ENCODE data around the gene ADGRG3.

The ADGRG3 gene

DNA sequence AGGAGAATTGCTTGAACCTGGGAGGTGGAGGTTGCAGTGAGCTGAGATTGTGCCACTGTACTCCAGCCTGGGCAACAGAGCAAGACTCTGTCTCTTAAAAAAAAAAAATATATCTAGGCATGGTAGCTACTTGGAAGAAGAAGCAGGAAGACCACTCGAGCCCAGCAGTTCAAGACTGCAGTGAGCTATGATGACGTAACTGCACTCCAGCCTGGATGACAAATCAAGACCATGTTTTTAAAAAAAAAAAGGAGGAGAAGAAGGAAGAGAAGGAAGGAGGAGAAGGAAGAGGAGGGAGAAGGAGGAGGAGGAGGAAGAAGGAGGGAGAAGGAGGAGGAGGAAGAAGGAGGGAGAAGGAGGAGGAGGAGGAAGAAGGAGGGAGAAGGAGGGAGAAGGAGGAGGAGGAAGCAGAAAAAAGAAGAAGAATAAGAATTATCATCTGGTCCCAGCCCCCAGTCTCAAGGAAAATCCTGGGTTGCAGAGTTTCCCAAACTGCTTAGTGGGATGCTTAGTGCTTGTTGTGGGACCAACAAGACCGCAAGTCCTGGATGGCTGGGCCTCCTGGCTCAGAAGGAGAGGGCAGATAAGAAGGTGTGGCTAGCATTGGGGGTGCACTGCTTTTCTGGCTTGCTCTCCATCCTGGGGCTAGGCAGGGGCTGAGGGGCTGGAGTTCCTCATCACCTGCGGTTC lies 22.8 kb downstream of the ADGRG3 start:
- no peak overlapping the region for H3K4me3 ChIP-seq (replicated peaks; ENCODE audit: insufficient read depth, low read length)
- no peaks in the 10 kb centered on the region for H3K27me3 ChIP-seq (ENCODE audit: insufficient read depth, poor library complexity, severe bottlenecking)
- peak overlapping the region; percentile 78 for H3K27ac ChIP-seq (replicated peaks)
- DNase-seq (ENCODE audit: low read depth in 1 of 2, low spot score in 1 of 2), result peak; percentile 28 to 85
- TF ChIP-seq, protein P1, sequence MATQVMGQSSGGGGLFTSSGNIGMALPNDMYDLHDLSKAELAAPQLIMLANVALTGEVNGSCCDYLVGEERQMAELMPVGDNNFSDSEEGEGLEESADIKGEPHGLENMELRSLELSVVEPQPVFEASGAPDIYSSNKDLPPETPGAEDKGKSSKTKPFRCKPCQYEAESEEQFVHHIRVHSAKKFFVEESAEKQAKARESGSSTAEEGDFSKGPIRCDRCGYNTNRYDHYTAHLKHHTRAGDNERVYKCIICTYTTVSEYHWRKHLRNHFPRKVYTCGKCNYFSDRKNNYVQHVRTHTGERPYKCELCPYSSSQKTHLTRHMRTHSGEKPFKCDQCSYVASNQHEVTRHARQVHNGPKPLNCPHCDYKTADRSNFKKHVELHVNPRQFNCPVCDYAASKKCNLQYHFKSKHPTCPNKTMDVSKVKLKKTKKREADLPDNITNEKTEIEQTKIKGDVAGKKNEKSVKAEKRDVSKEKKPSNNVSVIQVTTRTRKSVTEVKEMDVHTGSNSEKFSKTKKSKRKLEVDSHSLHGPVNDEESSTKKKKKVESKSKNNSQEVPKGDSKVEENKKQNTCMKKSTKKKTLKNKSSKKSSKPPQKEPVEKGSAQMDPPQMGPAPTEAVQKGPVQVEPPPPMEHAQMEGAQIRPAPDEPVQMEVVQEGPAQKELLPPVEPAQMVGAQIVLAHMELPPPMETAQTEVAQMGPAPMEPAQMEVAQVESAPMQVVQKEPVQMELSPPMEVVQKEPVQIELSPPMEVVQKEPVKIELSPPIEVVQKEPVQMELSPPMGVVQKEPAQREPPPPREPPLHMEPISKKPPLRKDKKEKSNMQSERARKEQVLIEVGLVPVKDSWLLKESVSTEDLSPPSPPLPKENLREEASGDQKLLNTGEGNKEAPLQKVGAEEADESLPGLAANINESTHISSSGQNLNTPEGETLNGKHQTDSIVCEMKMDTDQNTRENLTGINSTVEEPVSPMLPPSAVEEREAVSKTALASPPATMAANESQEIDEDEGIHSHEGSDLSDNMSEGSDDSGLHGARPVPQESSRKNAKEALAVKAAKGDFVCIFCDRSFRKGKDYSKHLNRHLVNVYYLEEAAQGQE (IDR thresholded peaks at IDR 0.05; ENCODE audit: insufficient replicate concordance, low read depth), result no peak
- TF ChIP-seq GABPA (IDR thresholded peaks at IDR 0.05; ENCODE audit: low read depth) (no peak), SPI1 (IDR thresholded peaks at IDR 0.05; ENCODE audit: borderline replicate concordance, low read depth) (no peak), CTCF (IDR thresholded peaks at IDR 0.05; ENCODE audit: insufficient read depth, low read length) (no peak), POLR2AphosphoS5 (IDR thresholded peaks at IDR 0.05; ENCODE audit: low read depth) (no peak)

DNA sequence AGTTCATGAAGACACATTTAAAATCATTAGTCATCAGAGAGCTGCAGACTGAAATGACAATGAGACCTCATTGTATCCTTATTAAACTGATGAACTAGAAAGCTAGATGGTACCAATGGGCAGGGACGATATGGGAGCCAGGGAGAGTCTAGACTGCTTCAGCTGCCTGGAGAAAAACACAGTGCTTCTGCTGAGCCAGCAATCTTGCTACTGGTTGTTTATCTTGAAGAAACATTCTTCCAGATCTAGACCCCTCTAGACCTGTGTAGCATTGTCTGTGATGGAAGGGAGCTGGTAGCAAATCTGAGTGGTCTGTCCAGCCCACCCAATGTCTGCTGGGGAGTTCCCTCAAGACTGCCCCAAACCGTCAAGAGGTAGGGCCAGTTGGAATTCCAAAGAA lies 24.5 kb downstream of the ADGRG3 start:
- TF ChIP-seq CTCF (IDR thresholded peaks at IDR 0.05; ENCODE audit: insufficient read depth, low read length) (no peak), GABPA (IDR thresholded peaks at IDR 0.05; ENCODE audit: low read depth) (no peak), POLR2AphosphoS5 (IDR thresholded peaks at IDR 0.05; ENCODE audit: low read depth) (no peak), SPI1 (IDR thresholded peaks at IDR 0.05; ENCODE audit: borderline replicate concordance, low read depth) (no peak)
- TF ChIP-seq, protein P1 (IDR thresholded peaks at IDR 0.05; ENCODE audit: insufficient replicate concordance, low read depth), result no peak
- Histone ChIP-seq H3K4me3 (replicated peaks; ENCODE audit: insufficient read depth, low read length) (no peak overlapping the region), H3K27ac (replicated peaks) (no peak overlapping the region), H3K27me3 (ENCODE audit: insufficient read depth, poor library complexity, severe bottlenecking) (no peaks in the 10 kb centered on the region)
- no peak for DNase-seq (ENCODE audit: low read depth in 1 of 2, low spot score in 1 of 2)

DNA sequence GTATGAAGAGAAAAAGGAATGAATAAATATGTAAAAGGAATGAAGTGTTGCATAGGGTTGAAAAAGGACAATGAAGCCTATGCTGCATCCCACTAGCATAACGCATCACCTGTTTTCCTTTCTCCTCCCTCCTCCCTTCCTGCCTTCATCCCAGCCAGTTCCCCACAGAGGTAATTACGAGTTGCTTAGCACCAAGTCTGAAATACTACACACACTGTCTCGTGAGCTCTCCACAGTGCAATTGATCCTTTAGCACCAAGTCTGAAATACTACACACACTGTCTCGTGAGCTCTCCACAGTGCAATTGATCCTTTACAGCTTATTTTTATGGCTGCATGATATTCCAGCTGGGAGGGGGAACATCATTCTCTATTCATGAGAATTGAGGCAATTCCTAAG lies 25.4 kb downstream of the ADGRG3 start:
- H3K27ac ChIP-seq (replicated peaks), result no peak overlapping the region
- H3K4me3 ChIP-seq (replicated peaks; ENCODE audit: insufficient read depth, low read length), result no peak overlapping the region
- DNase-seq (ENCODE audit: low read depth in 1 of 2, low spot score in 1 of 2), result no peak
- TF ChIP-seq CTCF (IDR thresholded peaks at IDR 0.05; ENCODE audit: insufficient read depth, low read length) (no peak), SPI1 (IDR thresholded peaks at IDR 0.05; ENCODE audit: borderline replicate concordance, low read depth) (no peak), GABPA (IDR thresholded peaks at IDR 0.05; ENCODE audit: low read depth) (no peak), POLR2AphosphoS5 (IDR thresholded peaks at IDR 0.05; ENCODE audit: low read depth) (no peak)
- TF ChIP-seq, protein P1 (IDR thresholded peaks at IDR 0.05; ENCODE audit: insufficient replicate concordance, low read depth), result no peak
- no peaks in the 10 kb centered on the region for H3K27me3 ChIP-seq (ENCODE audit: insufficient read depth, poor library complexity, severe bottlenecking)
